Neural progenitor cell (in vitro differentiated cells): Measurements from ENCODE around the gene UBA1.

ENCODE experiments used
- EZH2 ChIP-seq: fragments of 200-600 bp; sonication (generic); IDR thresholded peaks from 2 replicates; pipeline ENCODE4 v1.6.1; 2017; ENCODE audit warnings: antibody characterized with exemption, mild to moderate bottlenecking, moderate library complexity
- EZH2phosphoT487 ChIP-seq: fragments of 200-600 bp; sonication (generic); IDR thresholded peaks from 2 replicates; pipeline ENCODE4 v1.6.1; 2017; ENCODE audit warnings: antibody characterized with exemption
- TF ChIP-seq, protein P1 (sequence below): fragments of 200-600 bp; sonication (generic); IDR thresholded peaks from 2 replicates; pipeline ENCODE4 v1.5.1; 2017; ENCODE audit warnings: antibody characterized with exemption, mild to moderate bottlenecking

DNA sequence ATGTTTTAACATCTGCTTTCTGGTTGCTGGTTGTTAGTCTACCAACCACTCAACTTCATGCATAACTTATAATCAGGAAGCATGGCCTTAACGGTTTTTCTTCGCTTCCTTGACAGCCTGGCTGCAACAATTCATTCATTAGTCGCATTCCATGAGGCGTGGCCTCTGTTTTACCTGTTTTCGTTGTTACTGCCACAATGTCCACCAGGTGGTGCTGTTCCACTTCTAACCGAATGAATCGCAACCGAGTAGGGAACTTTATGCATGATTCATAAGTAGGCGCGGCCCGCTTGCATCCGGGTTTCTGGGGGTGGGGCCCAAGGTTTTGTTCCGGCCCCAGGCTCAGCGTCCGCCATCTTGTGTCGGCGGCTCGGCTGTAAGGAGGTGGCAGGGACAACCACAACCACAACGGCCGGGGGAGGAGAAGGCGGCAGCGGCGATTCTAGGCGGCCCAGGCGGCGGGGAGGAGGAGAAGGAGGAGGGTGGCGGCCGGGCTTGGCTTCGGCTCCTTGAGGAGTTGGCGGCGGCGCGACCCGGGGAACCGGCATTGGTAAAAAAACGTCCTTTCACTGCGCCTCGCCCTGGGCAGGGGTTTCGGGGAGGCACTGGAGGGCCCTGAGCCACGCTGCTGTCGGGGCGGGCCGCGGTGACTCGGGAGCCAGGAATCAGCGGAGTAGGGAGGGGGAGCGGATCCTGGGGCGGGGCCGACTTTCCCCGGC is at the start of gene UBA1:
- TF ChIP-seq, protein P1, sequence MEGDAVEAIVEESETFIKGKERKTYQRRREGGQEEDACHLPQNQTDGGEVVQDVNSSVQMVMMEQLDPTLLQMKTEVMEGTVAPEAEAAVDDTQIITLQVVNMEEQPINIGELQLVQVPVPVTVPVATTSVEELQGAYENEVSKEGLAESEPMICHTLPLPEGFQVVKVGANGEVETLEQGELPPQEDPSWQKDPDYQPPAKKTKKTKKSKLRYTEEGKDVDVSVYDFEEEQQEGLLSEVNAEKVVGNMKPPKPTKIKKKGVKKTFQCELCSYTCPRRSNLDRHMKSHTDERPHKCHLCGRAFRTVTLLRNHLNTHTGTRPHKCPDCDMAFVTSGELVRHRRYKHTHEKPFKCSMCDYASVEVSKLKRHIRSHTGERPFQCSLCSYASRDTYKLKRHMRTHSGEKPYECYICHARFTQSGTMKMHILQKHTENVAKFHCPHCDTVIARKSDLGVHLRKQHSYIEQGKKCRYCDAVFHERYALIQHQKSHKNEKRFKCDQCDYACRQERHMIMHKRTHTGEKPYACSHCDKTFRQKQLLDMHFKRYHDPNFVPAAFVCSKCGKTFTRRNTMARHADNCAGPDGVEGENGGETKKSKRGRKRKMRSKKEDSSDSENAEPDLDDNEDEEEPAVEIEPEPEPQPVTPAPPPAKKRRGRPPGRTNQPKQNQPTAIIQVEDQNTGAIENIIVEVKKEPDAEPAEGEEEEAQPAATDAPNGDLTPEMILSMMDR = peak; percentile 91
- TF ChIP-seq EZH2phosphoT487 (no peak), EZH2 (no peak)
